Stimulated activated memory B cell treated with anti-CD40 and anti-IgM and Interleukin-4, amounts not matched to agents 10 μg/mL and 1 μg/mL and 100 μg/mL, for 72 hours (primary cell): ENCODE results near the gene SPRR4.
A peak's percentile ranks its signal among the peaks of the same experiment; 100 is the strongest.

Source experiments
- ATAC-seq: fragments of 150-1000 bp; cut with Tn5 transposase; 2 replicates; pipeline ENCODE4 v1.10.0; 2021
- H3K27ac Mint-ChIP-seq: one replicate; pipeline ENCODE4 v1.8.0; 2022; ENCODE audit warnings: mild to moderate bottlenecking, mixed read lengths
- H3K27me3 Mint-ChIP-seq: one replicate; pipeline ENCODE4 v1.8.0; 2022; ENCODE audit warnings: mixed read lengths
- H3K36me3 Mint-ChIP-seq: one replicate; pipeline ENCODE4 v1.8.0; 2022; ENCODE audit warnings: mixed read lengths
- H3K4me1 Mint-ChIP-seq: one replicate; pipeline ENCODE4 v1.8.0; 2022; ENCODE audit warnings: mixed read lengths
- H3K4me3 Mint-ChIP-seq: one replicate; pipeline ENCODE4 v1.8.0; 2022; ENCODE audit warnings: mild to moderate bottlenecking, moderate library complexity, mixed read lengths
- H3K9me3 Mint-ChIP-seq: one replicate; pipeline ENCODE4 v1.8.0; 2022; ENCODE audit warnings: mixed read lengths

SPRR4 gene

GRCh38 chr1:152959801-152960451 is 10.5 kb upstream of the SPRR4 start:
- Mint-ChIP-seq H3K27ac (no peak overlapping the region), H3K9me3 (no peaks in the 10 kb centered on the region), H3K4me3 (no peak overlapping the region), H3K4me1 (peaks cover 10% of the 10 kb centered on the region), H3K36me3 (no peaks in the 10 kb centered on the region), H3K27me3 (peaks cover 27% of the 10 kb centered on the region)
- no peak for ATAC-seq

- Mint-ChIP-seq H3K36me3 (no peaks in the 10 kb centered on the region), H3K4me3 (no peak overlapping the region), H3K9me3 (no peaks in the 10 kb centered on the region), H3K27ac (no peak overlapping the region), H3K27me3 (peaks cover 30% of the 10 kb centered on the region), H3K4me1 (peaks cover 10% of the 10 kb centered on the region)
- ATAC-seq = no peak
Observed at GRCh38 chr1:152960452-152961044, 9.9 kb upstream of the SPRR4 start.

- Mint-ChIP-seq H3K36me3 (no peaks in the 10 kb centered on the region), H3K4me3 (no peak overlapping the region), H3K27me3 (peaks cover 35% of the 10 kb centered on the region), H3K27ac (no peak overlapping the region), H3K4me1 (peaks cover 10% of the 10 kb centered on the region), H3K9me3 (no peaks in the 10 kb centered on the region)
- no peak for ATAC-seq
Observed at GRCh38 chr1:152961226-152961891, 9.1 kb upstream of the SPRR4 start.

- Mint-ChIP-seq H3K27ac (no peak overlapping the region), H3K27me3 (peaks cover 48% of the 10 kb centered on the region), H3K36me3 (no peaks in the 10 kb centered on the region), H3K4me1 (peaks cover 10% of the 10 kb centered on the region), H3K9me3 (no peaks in the 10 kb centered on the region), H3K4me3 (no peak overlapping the region)
- no peak for ATAC-seq
Observed at GRCh38 chr1:152962876-152963415, 7.5 kb upstream of the SPRR4 start.

- Mint-ChIP-seq H3K27ac (no peak overlapping the region), H3K9me3 (no peaks in the 10 kb centered on the region), H3K4me3 (no peak overlapping the region), H3K27me3 (peaks cover 50% of the 10 kb centered on the region), H3K4me1 (peaks cover 10% of the 10 kb centered on the region), H3K36me3 (no peaks in the 10 kb centered on the region)
- ATAC-seq = no peak
Observed at GRCh38 chr1:152964536-152964935, 5.9 kb upstream of the SPRR4 start.

- Mint-ChIP-seq H3K4me1 (peaks cover 8% of the 10 kb centered on the region), H3K27me3 (peaks cover 37% of the 10 kb centered on the region), H3K36me3 (no peaks in the 10 kb centered on the region), H3K9me3 (no peaks in the 10 kb centered on the region), H3K4me3 (no peak overlapping the region), H3K27ac (no peak overlapping the region)
- ATAC-seq = no peak
Observed at GRCh38 chr1:152965853-152966252, 4.6 kb upstream of the SPRR4 start.

- no peaks in the 10 kb centered on the region for H3K36me3 Mint-ChIP-seq
- H3K27me3 Mint-ChIP-seq = peaks cover 40% of the 10 kb centered on the region
- no peak for ATAC-seq
- no peak overlapping the region for H3K27ac Mint-ChIP-seq
- H3K4me1 Mint-ChIP-seq = no peaks in the 10 kb centered on the region
- no peaks in the 10 kb centered on the region for H3K9me3 Mint-ChIP-seq
- no peak overlapping the region for H3K4me3 Mint-ChIP-seq
Observed at GRCh38 chr1:152967201-152967600, 3.2 kb upstream of the SPRR4 start.

- H3K27ac Mint-ChIP-seq = no peak overlapping the region
- H3K27me3 Mint-ChIP-seq = peaks cover 44% of the 10 kb centered on the region
- no peak overlapping the region for H3K4me3 Mint-ChIP-seq
- ATAC-seq = peak; percentile 53
- H3K36me3 Mint-ChIP-seq = no peaks in the 10 kb centered on the region
- no peaks in the 10 kb centered on the region for H3K9me3 Mint-ChIP-seq
- no peaks in the 10 kb centered on the region for H3K4me1 Mint-ChIP-seq
Observed at GRCh38 chr1:152968248-152968647, 2.2 kb upstream of the SPRR4 start.

GRCh38 chr1:152969036-152969435 is 1.4 kb upstream of the SPRR4 start:
- peaks cover 36% of the 10 kb centered on the region for H3K27me3 Mint-ChIP-seq
- no peak overlapping the region for H3K27ac Mint-ChIP-seq
- no peaks in the 10 kb centered on the region for H3K9me3 Mint-ChIP-seq
- H3K4me3 Mint-ChIP-seq = no peak overlapping the region
- ATAC-seq = no peak
- H3K4me1 Mint-ChIP-seq = no peaks in the 10 kb centered on the region
- no peaks in the 10 kb centered on the region for H3K36me3 Mint-ChIP-seq

- no peaks in the 10 kb centered on the region for H3K36me3 Mint-ChIP-seq
- no peak for ATAC-seq
- no peak overlapping the region for H3K27ac Mint-ChIP-seq
- no peak overlapping the region for H3K4me3 Mint-ChIP-seq
- peaks cover 29% of the 10 kb centered on the region for H3K27me3 Mint-ChIP-seq
- H3K9me3 Mint-ChIP-seq = no peaks in the 10 kb centered on the region
- no peaks in the 10 kb centered on the region for H3K4me1 Mint-ChIP-seq
Observed at GRCh38 chr1:152972196-152972886, 1.9 kb downstream of the SPRR4 start.

- H3K27me3 Mint-ChIP-seq = peaks cover 41% of the 10 kb centered on the region
- H3K27ac Mint-ChIP-seq = no peak overlapping the region
Observed at GRCh38 chr1:152976688-152977087, 6.2 kb downstream of the SPRR4 start.

GRCh38 chr1:152977614-152978013 is 7.2 kb downstream of the SPRR4 start:
- no peak overlapping the region for H3K27ac Mint-ChIP-seq
- no peaks in the 10 kb centered on the region for H3K36me3 Mint-ChIP-seq
- H3K9me3 Mint-ChIP-seq = no peaks in the 10 kb centered on the region
- H3K4me1 Mint-ChIP-seq = no peaks in the 10 kb centered on the region
- no peak overlapping the region for H3K4me3 Mint-ChIP-seq
- peaks cover 41% of the 10 kb centered on the region for H3K27me3 Mint-ChIP-seq
- ATAC-seq = no peak

More at GRCh38 chr1:152976688-152977087, 6.2 kb downstream of the SPRR4 start:
- H3K4me1 Mint-ChIP-seq = no peaks in the 10 kb centered on the region
- ATAC-seq = no peak
- no peaks in the 10 kb centered on the region for H3K9me3 Mint-ChIP-seq
- no peak overlapping the region for H3K4me3 Mint-ChIP-seq
- no peaks in the 10 kb centered on the region for H3K36me3 Mint-ChIP-seq

- peaks cover 50% of the 10 kb centered on the region for H3K27me3 Mint-ChIP-seq
- H3K36me3 Mint-ChIP-seq = no peaks in the 10 kb centered on the region
- H3K27ac Mint-ChIP-seq = no peak overlapping the region
- H3K4me3 Mint-ChIP-seq = no peak overlapping the region
- H3K9me3 Mint-ChIP-seq = no peaks in the 10 kb centered on the region
- no peak for ATAC-seq
- no peaks in the 10 kb centered on the region for H3K4me1 Mint-ChIP-seq
Observed at GRCh38 chr1:152980676-152981075, 10.2 kb downstream of the SPRR4 start.

GRCh38 chr1:152981146-152981871 is 10.9 kb downstream of the SPRR4 start:
- Mint-ChIP-seq H3K36me3 (no peaks in the 10 kb centered on the region), H3K27ac (no peak overlapping the region), H3K27me3 (peaks cover 50% of the 10 kb centered on the region), H3K9me3 (peaks cover 2% of the 10 kb centered on the region), H3K4me3 (no peak overlapping the region), H3K4me1 (no peaks in the 10 kb centered on the region)
- peak; percentile 11 for ATAC-seq

GRCh38 chr1:152982076-152982475 is 11.6 kb downstream of the SPRR4 start:
- Mint-ChIP-seq H3K27ac (no peak overlapping the region), H3K36me3 (no peaks in the 10 kb centered on the region), H3K9me3 (peaks cover 4% of the 10 kb centered on the region), H3K4me3 (no peak overlapping the region), H3K27me3 (peaks cover 53% of the 10 kb centered on the region), H3K4me1 (no peaks in the 10 kb centered on the region)
- ATAC-seq = no peak
